C4-2B (cell line): Measurements from ENCODE around the gene ZNF682.
"Not testable (repeated sequence)": the region's sequence is repeated elsewhere in the genome, so short reads cannot be mapped to it uniquely, and the experiment has no call there.

Source experiments
- CTCF ChIP-seq: fragments of 450-650 bp; conservative IDR thresholded peaks from 2 replicates; pipeline ENCODE4 v1.5.1; 2017; ENCODE audit warnings: mild to moderate bottlenecking
- ZFX ChIP-seq: fragments of 450-650 bp; IDR thresholded peaks from 2 replicates; pipeline ENCODE4 v1.6.1; 2017

- TF ChIP-seq CTCF, ZFX: not testable (repeated sequence)
These were observed 73.2 kb downstream of the ZNF682 start for GRCh38 chr19:19966126-19966525.
